Stomach (tissue), 9 donors: ENCODE results near the gene HNRNPC. TPM values are rescaled to one million over a fixed set of nuclear protein-coding genes. Genes with fewer than 3 reads are reported as not detected.
A peak's percentile ranks its signal among the peaks of the same experiment; 100 is the strongest.
"Not testable (repeated sequence)": the region's sequence is repeated elsewhere in the genome, so short reads cannot be mapped to it uniquely, and the experiment has no call there.

ENCODE experiments used
- DNase-seq, 2 donors: peaks; one replicate each; pipeline versions ENCODE4 v3.0.0 to v3.0.0-alpha.2; 2013 to 2019
- H3K27ac ChIP-seq, 5 donors: fragments of 200-600 bp in 4 of 5; sonication (generic) in 4 of 5; one replicate each; pipeline ENCODE4 v1.5.1; 2013 to 2019; ENCODE audit warnings: mild to moderate bottlenecking in 1 of 5, moderate library complexity in 1 of 5
- H3K27me3 ChIP-seq, 3 donors: fragments of 200-600 bp; sonication (generic); one replicate each; pipeline ENCODE4 v1.5.1; 2017 to 2019; ENCODE audit warnings: mixed run types in 1 of 3
- H3K36me3 ChIP-seq, 4 donors: fragments of 200-600 bp; sonication (generic); 1 replicate in 3 of 4; 2 replicates in 1 of 4; pipeline ENCODE4 v1.5.1; 2016 to 2019
- H3K4me1 ChIP-seq, 4 donors: fragments of 200-600 bp; sonication (generic); one replicate each; pipeline ENCODE4 v1.5.1; 2016 to 2019
- H3K4me3 ChIP-seq, 4 donors: fragments of 200-600 bp; sonication (generic) in 3 of 4; one replicate each; pipeline ENCODE4 v1.5.1; 2016 to 2019; ENCODE audit warnings: mild to moderate bottlenecking in 1 of 4
- H3K9me3 ChIP-seq, 4 donors: fragments of 200-600 bp; sonication (generic); one replicate each; pipeline ENCODE4 v1.5.1; 2016 to 2019
- EP300 ChIP-seq: sonication (generic); formaldehyde crosslinking; IDR thresholded peaks from one replicate; pipeline ENCODE4 v1.6.1; 2017; ENCODE audit warnings: antibody characterized with exemption
- POLR2A ChIP-seq, 4 donors: fragments of 450-650 bp; IDR thresholded peaks; one replicate each; pipeline ENCODE4 v1.6.1; 2016; ENCODE audit warnings: antibody characterized with exemption in 4 of 4, control low read depth in 2 of 4, mild to moderate bottlenecking in 1 of 4, moderate library complexity in 1 of 4
- POLR2AphosphoS5 ChIP-seq, 3 donors: sonication (generic); formaldehyde crosslinking; IDR thresholded peaks; one replicate each; pipeline ENCODE4 v1.6.1; 2016; ENCODE audit warnings: antibody characterized with exemption in 3 of 3
- WGBS, 5 donors: extraction: QIAGEN DNeasy Blood & Tissue Kit in 3 of 5; methylation state at CpG; one replicate each; pipeline versions ENCODE4 v1.1.5 to v1.1.7; 2013 to 2018; 5-methylcytosine and 5-hydroxymethylcytosine counted together
- intact Hi-C: fragments of 100-400 bp; cut with DNase I; formaldehyde crosslinking; loops from one replicate; pipeline ENCODE4 v1.15.1; 2023; ENCODE audit warnings: low total_unique reads
- polyA plus RNA-seq, 3 donors: library from polyadenylated mRNA; stranded (reverse); fragments of 200-250 nt; gene quantifications; one replicate each; pipeline ENCODE4 v1.2.3, GENCODE V29; 2013
- total RNA-seq, 5 donors: library from RNA; depleted of rRNA; stranded (reverse); fragments of >200 nt; gene quantifications; one replicate each; pipeline versions ENCODE4 v1.1.0 to v1.2.3, GENCODE V29; 2014 to 2016
- TF ChIP-seq, protein P1 (sequence below), 7 experiments: fragments of 450-650 bp in 4 of 7; fragments of 200-600 bp in 3 of 7; sonication (generic) in 3 of 7; IDR thresholded peaks; one replicate each; pipeline ENCODE4 v1.5.1; 2016 to 2019; ENCODE audit warnings: antibody characterized with exemption in 7 of 7, control low read depth in 2 of 7, mild to moderate bottlenecking in 1 of 7
- donor health status: healthy with polysubstance abuse.
- donor health status: Bipolar disorder and iron deficiency.
- donor health status: healthy.

Gene HNRNPC
- total and polyA plus RNA-seq, 8 donors, result 110 to 516 (median 398) TPM

DNA sequence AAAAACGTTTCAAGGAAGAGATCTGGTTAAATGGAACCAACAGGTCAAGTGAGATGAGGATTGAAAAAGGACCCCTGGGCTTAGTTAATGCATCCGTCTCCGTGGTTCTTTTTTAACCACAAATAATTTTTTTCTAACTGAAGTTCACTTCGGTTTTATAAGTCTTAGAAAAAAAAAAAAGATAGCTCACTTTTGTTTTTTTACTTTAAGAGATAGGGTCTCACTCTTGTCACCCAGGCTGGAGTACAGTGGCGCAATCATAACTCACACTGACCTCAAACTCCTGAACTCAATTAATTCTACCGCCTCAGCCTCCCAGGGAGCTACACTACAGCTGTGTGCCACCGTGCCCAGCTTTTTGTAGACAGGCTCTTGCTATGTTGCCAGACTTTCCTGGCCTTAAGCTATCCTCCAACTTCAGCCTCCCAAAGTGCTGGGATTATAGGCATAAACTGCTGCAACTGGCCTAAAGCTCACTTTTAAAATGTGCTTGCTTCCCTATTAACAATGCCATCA, 11.8 kb downstream of the HNRNPC start:
- H3K36me3 ChIP-seq, result peaks cover 32 to 94% (median 89%) of the 10 kb centered on the region in 4 donors

DNA sequence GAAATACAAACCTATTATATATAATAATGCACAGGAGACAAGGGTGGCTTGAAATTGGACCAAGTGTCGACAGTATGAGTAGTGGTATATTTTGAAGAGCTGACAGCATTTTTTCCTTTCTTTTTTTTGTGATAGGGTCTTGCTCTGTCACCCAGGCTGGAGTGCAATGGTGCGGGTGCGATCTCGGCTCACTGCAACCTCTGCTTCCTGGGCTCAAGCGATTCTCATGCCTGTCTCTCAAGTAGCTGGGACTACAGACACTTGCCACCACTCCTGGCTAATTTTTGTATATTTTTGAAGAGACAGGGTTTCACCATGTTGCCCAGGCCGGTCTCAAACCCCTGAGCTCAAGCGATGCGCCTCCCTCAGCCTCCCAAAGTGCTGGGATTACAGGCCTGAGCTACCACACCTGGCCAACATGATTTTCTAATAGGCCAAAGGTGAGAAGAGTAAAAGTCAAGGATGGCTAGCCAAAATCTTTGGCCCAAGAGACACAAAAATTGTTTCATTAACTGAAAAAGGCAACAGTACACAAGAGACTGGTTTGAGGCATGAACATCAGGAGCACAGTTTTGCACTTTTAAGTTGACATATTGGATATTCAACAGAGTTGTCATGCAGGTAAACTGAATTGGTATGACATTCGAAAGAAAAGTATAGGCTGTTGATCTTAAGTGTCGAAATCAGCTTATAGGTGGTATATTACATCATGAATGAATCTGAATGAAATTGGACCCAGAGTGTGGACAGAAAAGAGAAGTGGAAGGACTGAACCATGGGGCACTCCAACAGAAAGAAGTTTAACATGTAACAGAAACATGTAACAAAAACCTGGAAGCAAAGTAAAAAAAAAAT, 12.5 kb downstream of the HNRNPC start:
- peaks cover 25 to 94% (median 88%) of the 10 kb centered on the region in 4 donors for H3K36me3 ChIP-seq
- WGBS, 5 donors, result 82 to 89% (median 86%) methylated on average over 10 of the region's 10 CpGs
- no peak for TF ChIP-seq POLR2A (IDR thresholded peaks at IDR 0.05)
- no peak for TF ChIP-seq POLR2AphosphoS5 (IDR thresholded peaks at IDR 0.05)
- no peak for TF ChIP-seq EP300
- TF ChIP-seq, protein P1, sequence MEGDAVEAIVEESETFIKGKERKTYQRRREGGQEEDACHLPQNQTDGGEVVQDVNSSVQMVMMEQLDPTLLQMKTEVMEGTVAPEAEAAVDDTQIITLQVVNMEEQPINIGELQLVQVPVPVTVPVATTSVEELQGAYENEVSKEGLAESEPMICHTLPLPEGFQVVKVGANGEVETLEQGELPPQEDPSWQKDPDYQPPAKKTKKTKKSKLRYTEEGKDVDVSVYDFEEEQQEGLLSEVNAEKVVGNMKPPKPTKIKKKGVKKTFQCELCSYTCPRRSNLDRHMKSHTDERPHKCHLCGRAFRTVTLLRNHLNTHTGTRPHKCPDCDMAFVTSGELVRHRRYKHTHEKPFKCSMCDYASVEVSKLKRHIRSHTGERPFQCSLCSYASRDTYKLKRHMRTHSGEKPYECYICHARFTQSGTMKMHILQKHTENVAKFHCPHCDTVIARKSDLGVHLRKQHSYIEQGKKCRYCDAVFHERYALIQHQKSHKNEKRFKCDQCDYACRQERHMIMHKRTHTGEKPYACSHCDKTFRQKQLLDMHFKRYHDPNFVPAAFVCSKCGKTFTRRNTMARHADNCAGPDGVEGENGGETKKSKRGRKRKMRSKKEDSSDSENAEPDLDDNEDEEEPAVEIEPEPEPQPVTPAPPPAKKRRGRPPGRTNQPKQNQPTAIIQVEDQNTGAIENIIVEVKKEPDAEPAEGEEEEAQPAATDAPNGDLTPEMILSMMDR (IDR thresholded peaks at IDR 0.05), result no peak
- intact Hi-C loops, result no loop called here
- H3K4me3 ChIP-seq, result peak overlapping the region in 1 of 4 donors; percentile 7
- DNase-seq, result no peak
- no peaks in the 10 kb centered on the region for H3K27me3 ChIP-seq
- peak overlapping the region in 1 of 5 donors; percentile 16 for H3K27ac ChIP-seq
- H3K9me3 ChIP-seq, result no peaks in the 10 kb centered on the region
- peaks cover 40 to 95% (median 71%) of the 10 kb centered on the region in 4 donors for H3K4me1 ChIP-seq

More for the DNA sequence above, 11.8 kb downstream of the HNRNPC start:
- no peaks in the 10 kb centered on the region for H3K9me3 ChIP-seq
- intact Hi-C loops, result no loop called here
- no peaks in the 10 kb centered on the region for H3K27me3 ChIP-seq
- no peak for DNase-seq
- no peak for TF ChIP-seq EP300
- TF ChIP-seq, protein P1 (IDR thresholded peaks at IDR 0.05), result no peak
- TF ChIP-seq POLR2AphosphoS5 (IDR thresholded peaks at IDR 0.05), result no peak
- TF ChIP-seq POLR2A (IDR thresholded peaks at IDR 0.05), result no peak
- 32 to 40% (median 37%) methylated on average over 7 of the region's 7 CpGs for WGBS, 5 donors
- H3K4me3 ChIP-seq, result no peak overlapping the region
- H3K27ac ChIP-seq, result peak overlapping the region in 1 of 5 donors; percentile 16
- peaks cover 45 to 95% (median 72%) of the 10 kb centered on the region in 4 donors for H3K4me1 ChIP-seq

DNA sequence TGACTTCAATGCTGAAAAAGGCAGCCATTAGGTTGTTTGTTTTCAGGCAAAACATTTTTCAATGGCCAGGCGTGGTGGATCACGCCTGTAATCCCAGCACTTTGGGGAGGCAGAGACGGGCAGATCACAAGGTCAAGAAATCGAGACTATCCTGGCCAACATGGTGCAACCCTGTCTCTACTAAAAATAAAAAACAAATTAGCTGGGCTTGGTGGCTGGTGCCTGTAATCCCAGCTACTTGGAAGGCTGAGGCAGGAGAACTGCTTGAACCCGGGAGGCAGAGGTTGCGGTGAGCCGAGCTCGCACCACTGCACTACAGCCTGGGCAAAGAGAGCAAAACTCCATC, 13.2 kb downstream of the HNRNPC start:
- 78 to 93% (median 81%) methylated on average over 8 of the region's 8 CpGs for WGBS, 5 donors
- peaks cover 40 to 94% (median 68%) of the 10 kb centered on the region in 4 donors for H3K4me1 ChIP-seq
- H3K36me3 ChIP-seq, result peaks cover 18 to 94% (median 88%) of the 10 kb centered on the region in 4 donors
- H3K4me3 ChIP-seq, H3K9me3 ChIP-seq, intact Hi-C loops, DNase-seq, H3K27me3 ChIP-seq: not testable (repeated sequence)
- peak overlapping the region in 1 of 5 donors; percentile 14 for H3K27ac ChIP-seq

DNA sequence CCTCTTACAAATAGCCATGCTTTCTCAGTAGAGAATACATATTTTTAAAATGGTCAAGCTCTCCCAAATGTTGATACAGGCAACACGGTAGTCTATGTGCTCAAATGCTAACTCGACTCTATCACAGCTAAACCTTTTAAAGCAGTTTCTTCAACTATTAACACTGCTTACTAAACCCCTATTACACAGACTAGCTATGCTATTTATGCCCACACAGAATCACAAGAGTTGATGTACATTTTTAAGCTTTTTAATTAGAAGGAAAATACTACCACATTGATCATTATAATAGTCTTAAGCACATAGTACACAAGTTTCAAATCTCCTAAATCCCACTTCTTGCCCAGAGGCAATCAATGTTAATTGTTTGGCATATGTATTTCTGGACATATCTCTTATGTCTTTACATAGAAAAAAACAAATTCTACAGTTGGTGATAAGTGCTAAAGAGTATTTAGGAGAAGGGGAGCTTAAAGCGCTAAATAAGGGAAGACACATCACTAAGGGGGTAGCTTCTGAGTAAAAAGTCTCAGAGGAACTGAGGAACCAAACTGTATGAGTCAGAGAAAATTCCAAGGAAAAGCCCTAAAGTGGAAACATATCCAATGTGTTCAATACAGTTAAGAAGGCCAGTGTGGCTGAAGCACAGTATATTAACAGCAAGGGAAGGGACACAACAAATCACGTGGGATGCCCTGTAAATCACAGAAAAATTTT, 13.7 kb downstream of the HNRNPC start:
- Histone ChIP-seq H3K27ac (peak overlapping the region in 1 of 5 donors; percentile 14), H3K9me3 (no peaks in the 10 kb centered on the region), H3K4me1 (peaks cover 39 to 89% (median 63%) of the 10 kb centered on the region in 4 donors), H3K4me3 (no peak overlapping the region), H3K36me3 (peaks cover 18 to 94% (median 88%) of the 10 kb centered on the region in 4 donors), H3K27me3 (no peaks in the 10 kb centered on the region)
- intact Hi-C loops, result no loop called here
- DNase-seq, result no peak
- WGBS, 5 donors, result 38 to 45% (median 44%) methylated on average over 4 of the region's 4 CpGs
- no peak for TF ChIP-seq EP300
- TF ChIP-seq POLR2AphosphoS5 (IDR thresholded peaks at IDR 0.05), result no peak
- TF ChIP-seq POLR2A (IDR thresholded peaks at IDR 0.05), result no peak
- TF ChIP-seq, protein P1 (IDR thresholded peaks at IDR 0.05), result no peak
